NCI-H2171 treated with DMSO at 0.1 percent for 48 hours (cell line): ENCODE data around the gene HES3.
A peak's percentile ranks its signal among the peaks of the same experiment; 100 is the strongest.
"Not testable (repeated sequence)": the region's sequence is repeated elsewhere in the genome, so short reads cannot be mapped to it uniquely, and the experiment has no call there.

Source experiments
- DNase-seq: peaks from one replicate; lab custom pipeline; 2025; lab: John Stamatoyannopoulos, UW

The HES3 gene

GRCh38 chr1:6219641-6220040, 24.3 kb upstream of the HES3 start:
- not testable (repeated sequence) for DNase-seq

- no peak for DNase-seq
These were observed 23.7 kb upstream of the HES3 start for GRCh38 chr1:6220236-6220635.

- DNase-seq: no peak
These were observed 22.7 kb upstream of the HES3 start for GRCh38 chr1:6221210-6221784.

GRCh38 chr1:6222636-6223035, 21.3 kb upstream of the HES3 start:
- DNase-seq: no peak

- DNase-seq: no peak
These were observed 20.4 kb upstream of the HES3 start for GRCh38 chr1:6223617-6224016.

- DNase-seq: no peak
These were observed 19.3 kb upstream of the HES3 start for GRCh38 chr1:6224718-6225117.

GRCh38 chr1:6225651-6226050, 18.3 kb upstream of the HES3 start:
- no peak for DNase-seq

- DNase-seq: no peak
These were observed 10.6 kb upstream of the HES3 start for GRCh38 chr1:6233376-6233775.

- DNase-seq: peak; percentile 70
These were observed 9.3 kb upstream of the HES3 start for GRCh38 chr1:6234502-6235295.

- DNase-seq: no peak
These were observed 8.7 kb upstream of the HES3 start for GRCh38 chr1:6235296-6235677.

- no peak for DNase-seq
These were observed 6.9 kb upstream of the HES3 start for GRCh38 chr1:6237093-6237492.

GRCh38 chr1:6239213-6239752, 4.7 kb upstream of the HES3 start:
- DNase-seq: no peak

GRCh38 chr1:6239950-6240768, 3.8 kb upstream of the HES3 start:
- DNase-seq: no peak

GRCh38 chr1:6241107-6241886, 2.7 kb upstream of the HES3 start:
- DNase-seq: no peak

- no peak for DNase-seq
These were observed 1.9 kb upstream of the HES3 start for GRCh38 chr1:6241887-6242740.

GRCh38 chr1:6243053-6243834, 735 bp upstream of the HES3 start:
- no peak for DNase-seq

GRCh38 chr1:6244401-6245049, 546 bp downstream of the HES3 start:
- DNase-seq: no peak

GRCh38 chr1:6245086-6245868, 1.3 kb downstream of the HES3 start:
- DNase-seq: peak; percentile 85
